HEK293T (cell line): Measurements from ENCODE around the gene BCR.

Experiments used
- CTCF ChIA-PET: fragments of 350-600 bp; formaldehyde crosslinking; extraction: SDS; loops from one replicate; lab custom pipeline; 2021; ENCODE audit warnings: antibody characterized with exemption, inconsistent platforms; lab: Yijun Ruan, JAX
- POLR2A ChIA-PET: fragments of 350-600 bp; formaldehyde crosslinking; extraction: SDS; loops from one replicate; lab custom pipeline; 2020; ENCODE audit warnings: antibody characterized with exemption, inconsistent platforms; lab: Yijun Ruan, JAX
- DNase-seq: peaks from one replicate; pipeline ENCODE4 v3.0.0; 2012; ENCODE audit warnings: mixed read lengths; ENCODE audit errors: extremely low spot score
- ARNT ChIP-seq: fragments of 450-650 bp; IDR thresholded peaks from 2 replicates; pipeline ENCODE4 v1.6.1; 2017; ENCODE audit warnings: mild to moderate bottlenecking
- BHLHE40 ChIP-seq: fragments of 450-650 bp; IDR thresholded peaks from 2 replicates; pipeline ENCODE4 v1.6.1; 2016; ENCODE audit warnings: mild to moderate bottlenecking, moderate library complexity, borderline replicate concordance
- CTBP1 ChIP-seq: fragments of 450-650 bp; IDR thresholded peaks from 2 replicates; pipeline ENCODE4 v1.6.1; 2016; ENCODE audit warnings: borderline replicate concordance
- ELF4 ChIP-seq: fragments of 450-650 bp; IDR thresholded peaks from 2 replicates; pipeline ENCODE4 v1.6.1; 2017; ENCODE audit warnings: antibody characterized with exemption
- FOXA1 ChIP-seq: fragments of 450-650 bp; IDR thresholded peaks from 2 replicates; pipeline ENCODE4 v1.6.1; 2016; ENCODE audit warnings: mild to moderate bottlenecking
- FOXK2 ChIP-seq: fragments of 450-650 bp; IDR thresholded peaks from 2 replicates; pipeline ENCODE4 v1.6.1; 2016; ENCODE audit warnings: mild to moderate bottlenecking
- FOXM1 ChIP-seq: fragments of 450-650 bp; IDR thresholded peaks from 2 replicates; pipeline ENCODE4 v1.6.1; 2017; ENCODE audit warnings: mild to moderate bottlenecking, borderline replicate concordance
- HDGF ChIP-seq: fragments of 450-650 bp; IDR thresholded peaks from 2 replicates; pipeline ENCODE4 v1.6.1; 2017; ENCODE audit warnings: antibody characterized with exemption, borderline replicate concordance
- L3MBTL2 ChIP-seq: fragments of 450-650 bp; conservative IDR thresholded peaks from 2 replicates; pipeline ENCODE4 v1.6.1; 2016; ENCODE audit warnings: mild to moderate bottlenecking
- LEF1 ChIP-seq: fragments of 450-650 bp; IDR thresholded peaks from 2 replicates; pipeline ENCODE4 v1.6.1; 2017; ENCODE audit warnings: mild to moderate bottlenecking, borderline replicate concordance
- NFRKB ChIP-seq: fragments of 450-650 bp; IDR thresholded peaks from 2 replicates; pipeline ENCODE4 v1.6.1; 2016; ENCODE audit warnings: mild to moderate bottlenecking, moderate library complexity
- SP1 ChIP-seq: fragments of 450-650 bp; IDR thresholded peaks from 2 replicates; pipeline ENCODE4 v1.6.1; 2017
- SUZ12 ChIP-seq: fragments of 450-650 bp; IDR thresholded peaks from 2 replicates; pipeline ENCODE4 v1.6.1; 2016; ENCODE audit warnings: mild to moderate bottlenecking
- TARDBP ChIP-seq: fragments of 450-650 bp; IDR thresholded peaks from 2 replicates; pipeline ENCODE4 v1.6.1; 2016
- ZNF384 ChIP-seq: fragments of 450-650 bp; IDR thresholded peaks from 2 replicates; pipeline ENCODE4 v1.6.1; 2016
- TF ChIP-seq, protein P1 (sequence below): fragments of 450-650 bp; IDR thresholded peaks from 2 replicates; pipeline ENCODE4 v1.6.1; 2016

The BCR gene

DNA sequence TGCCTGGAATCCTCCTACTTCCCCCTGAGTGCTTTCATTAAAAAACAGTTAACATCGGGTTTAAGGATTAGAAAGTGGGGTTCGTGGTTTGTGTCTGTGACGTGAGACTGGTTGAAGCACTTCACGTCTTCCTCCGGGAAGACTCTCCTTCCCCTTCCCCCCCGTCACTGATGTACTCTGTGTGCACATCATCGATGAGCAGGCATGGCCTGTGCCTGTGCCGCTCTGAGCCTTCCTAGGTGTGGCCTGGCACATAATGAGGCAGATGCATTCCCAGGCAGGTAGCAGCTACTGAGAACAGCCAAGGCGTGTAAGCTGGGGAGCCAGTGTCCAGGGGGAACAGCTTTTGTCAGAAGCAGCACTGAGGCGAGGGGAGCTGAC is 93.8 kb downstream of the BCR start:
- ChIA-PET CTCF (interaction anchor here (0.6 kb wide), 1 partner anchor 318 kb away, joined by 3 read pairs; no protein-coding TSS in a partner anchor), POLR2A (no interaction called here)
- DNase-seq = no peak
- TF ChIP-seq SUZ12 = no peak
- TF ChIP-seq NFRKB = no peak
- TF ChIP-seq TARDBP = no peak
- TF ChIP-seq CTBP1 = no peak
- TF ChIP-seq ZNF384 = no peak
- no peak for TF ChIP-seq ELF4
- TF ChIP-seq BHLHE40 = no peak
- TF ChIP-seq LEF1 = no peak

DNA sequence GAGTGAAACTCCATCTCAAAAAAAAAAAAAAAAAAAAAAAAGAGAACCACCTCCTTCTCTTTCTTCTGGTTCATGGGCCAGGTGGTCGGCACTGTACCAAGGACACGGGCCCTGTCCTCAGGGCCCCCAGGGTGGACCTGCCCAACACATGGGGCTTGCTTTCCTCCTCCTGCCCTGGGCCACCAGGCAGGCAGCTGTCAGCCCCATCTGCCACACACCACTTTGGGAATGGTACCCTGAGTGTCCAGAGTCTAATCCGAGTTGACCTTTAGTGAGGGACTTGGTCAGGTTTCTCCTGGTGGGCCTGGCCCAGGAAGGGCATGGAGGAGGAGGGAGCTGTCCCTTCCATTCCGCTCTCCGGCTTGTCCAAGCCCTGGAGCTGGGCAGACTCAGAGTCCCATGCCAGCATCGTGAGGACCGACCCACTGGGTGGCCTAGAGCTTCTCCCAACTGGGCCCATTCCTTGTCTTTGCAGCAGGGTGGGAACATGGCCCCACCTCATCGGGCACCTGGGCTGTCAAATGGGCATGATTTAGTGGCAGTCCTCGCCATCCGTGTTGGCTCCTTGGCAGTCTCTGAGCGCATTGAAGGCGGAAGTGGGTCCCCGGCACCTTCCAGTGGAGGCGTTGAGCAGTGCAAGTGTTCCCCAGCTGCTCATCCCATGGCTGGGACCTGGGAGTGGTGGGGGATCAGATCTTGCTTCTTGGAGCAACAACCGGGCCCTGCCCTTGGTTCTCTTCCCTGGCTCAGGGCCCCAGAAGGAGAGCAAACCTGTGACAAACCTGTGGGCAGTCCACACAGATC is 94.8 kb downstream of the BCR start:
- no peak for DNase-seq
- CTCF ChIA-PET = interaction anchor here (0.6 to 1.9 kb wide), 2 partner anchors 96 to 319 kb away, joined by 3 to 4 read pairs; no protein-coding TSS in a partner anchor
- no peak for TF ChIP-seq BHLHE40
- no peak for TF ChIP-seq LEF1
- no peak for TF ChIP-seq TARDBP
- TF ChIP-seq FOXA1 = no peak
- no peak for TF ChIP-seq SUZ12
- TF ChIP-seq, protein P1, sequence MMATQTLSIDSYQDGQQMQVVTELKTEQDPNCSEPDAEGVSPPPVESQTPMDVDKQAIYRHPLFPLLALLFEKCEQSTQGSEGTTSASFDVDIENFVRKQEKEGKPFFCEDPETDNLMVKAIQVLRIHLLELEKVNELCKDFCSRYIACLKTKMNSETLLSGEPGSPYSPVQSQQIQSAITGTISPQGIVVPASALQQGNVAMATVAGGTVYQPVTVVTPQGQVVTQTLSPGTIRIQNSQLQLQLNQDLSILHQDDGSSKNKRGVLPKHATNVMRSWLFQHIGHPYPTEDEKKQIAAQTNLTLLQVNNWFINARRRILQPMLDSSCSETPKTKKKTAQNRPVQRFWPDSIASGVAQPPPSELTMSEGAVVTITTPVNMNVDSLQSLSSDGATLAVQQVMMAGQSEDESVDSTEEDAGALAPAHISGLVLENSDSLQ = no peak
- TF ChIP-seq FOXK2 = no peak
- no peak for TF ChIP-seq ARNT
- TF ChIP-seq HDGF = no peak
- no peak for TF ChIP-seq L3MBTL2
- POLR2A ChIA-PET = no interaction called here

DNA sequence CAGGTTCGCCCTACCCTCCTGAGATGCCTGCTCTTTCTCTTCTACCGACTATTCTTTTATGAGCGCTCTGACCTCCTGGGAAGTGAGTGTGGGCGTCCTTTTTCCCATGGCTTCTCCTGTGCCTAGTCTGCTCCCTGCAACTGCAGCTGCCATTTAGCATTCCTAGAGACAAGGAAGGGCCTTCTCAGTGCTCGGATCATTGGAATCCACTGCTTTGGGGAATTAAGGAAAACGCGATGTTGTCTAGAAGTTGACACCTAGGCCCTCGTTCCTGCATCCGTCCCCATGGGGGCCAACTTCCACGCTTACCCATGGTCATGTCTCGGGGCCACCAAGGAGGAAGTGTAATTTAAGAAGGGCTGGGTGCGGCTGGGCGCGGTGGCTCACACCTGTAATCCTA is 95.4 kb downstream of the BCR start:
- CTCF ChIA-PET = interaction anchor here (1.9 kb wide), 1 partner anchor 97 kb away, joined by 4 read pairs; no protein-coding TSS in a partner anchor

DNA sequence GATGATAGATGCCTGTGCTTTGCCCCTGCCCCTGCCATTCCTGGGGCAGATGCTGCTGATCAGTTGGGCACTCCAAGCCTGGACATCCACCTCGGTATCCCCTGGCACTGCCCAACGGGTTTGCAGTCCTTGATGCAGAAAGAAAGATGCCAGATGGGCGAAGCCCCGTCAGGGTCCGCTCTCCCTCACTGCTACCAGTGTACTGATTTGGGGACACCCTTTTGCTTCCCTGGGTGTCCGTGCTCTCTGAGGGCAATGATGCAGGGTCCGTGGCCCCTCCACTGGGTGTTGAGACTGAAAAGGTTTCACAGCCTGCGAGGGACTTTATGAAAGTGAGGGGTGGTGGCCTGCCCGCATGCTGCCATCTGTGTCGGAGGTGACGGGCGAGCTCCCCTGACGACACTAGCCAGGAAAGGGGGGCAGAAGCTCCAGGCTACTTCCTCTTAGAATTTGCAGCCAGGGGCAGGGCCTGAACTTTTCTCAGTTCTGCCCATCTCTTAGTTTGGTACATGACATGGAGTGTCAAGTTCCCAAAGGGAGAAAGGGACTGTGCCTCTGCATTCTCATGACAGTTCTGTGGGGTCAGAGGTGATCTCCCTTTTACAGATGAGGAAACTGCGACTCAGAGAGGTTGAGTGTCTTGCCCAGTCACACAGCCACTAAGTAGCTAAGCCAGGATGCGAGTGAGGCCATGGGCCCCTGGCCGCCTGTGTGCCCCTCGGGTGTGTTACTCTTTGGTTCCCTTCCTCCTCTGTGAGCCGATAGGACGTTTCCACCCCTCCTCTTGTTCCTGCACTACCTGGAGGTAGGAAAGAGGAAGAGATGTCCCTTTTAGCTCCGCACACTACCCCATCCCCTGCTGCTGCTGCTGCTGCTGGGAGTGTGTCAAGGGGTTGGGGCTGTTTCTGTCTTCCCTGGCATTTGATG is 96.6 kb downstream of the BCR start:
- CTCF ChIA-PET = interaction anchor here (1.9 kb wide), 1 partner anchor 98 kb away, joined by 4 read pairs; no protein-coding TSS in a partner anchor
- POLR2A ChIA-PET = no interaction called here
- DNase-seq = no peak
- TF ChIP-seq ARNT (no peak), CTBP1 (no peak), ELF4 (no peak), ZNF384 (no peak), LEF1 (no peak), SUZ12 (no peak)
- TF ChIP-seq, protein P1 = no peak

More for the DNA sequence above, 95.4 kb downstream of the BCR start:
- no peak for DNase-seq
- POLR2A ChIA-PET = no interaction called here
- no peak for TF ChIP-seq SP1
- no peak for TF ChIP-seq CTBP1
- no peak for TF ChIP-seq HDGF
- TF ChIP-seq, protein P1 = no peak
- TF ChIP-seq L3MBTL2 = no peak
- no peak for TF ChIP-seq ARNT
- no peak for TF ChIP-seq ELF4
- no peak for TF ChIP-seq LEF1
- no peak for TF ChIP-seq ZNF384
- TF ChIP-seq SUZ12 = no peak
- no peak for TF ChIP-seq FOXA1
- no peak for TF ChIP-seq FOXK2
- TF ChIP-seq TARDBP = no peak

- ChIA-PET CTCF (no interaction called here), POLR2A (no interaction called here)
- DNase-seq = no peak
- TF ChIP-seq ARNT (no peak), FOXM1 (no peak), ELF4 (no peak)
Measured at GRCh38 chr22:23277583-23278295, 97.4 kb downstream of the BCR start.
